ENCODE measurements around the gene ZC3H10.
A peak's percentile ranks its signal among the peaks of the same experiment; 100 is the strongest.

Gene ZC3H10

GRCh38 chr12:56154246-56154771 lies 36.2 kb downstream of the ZC3H10 start:
- TF ChIP-seq, protein P1, sequence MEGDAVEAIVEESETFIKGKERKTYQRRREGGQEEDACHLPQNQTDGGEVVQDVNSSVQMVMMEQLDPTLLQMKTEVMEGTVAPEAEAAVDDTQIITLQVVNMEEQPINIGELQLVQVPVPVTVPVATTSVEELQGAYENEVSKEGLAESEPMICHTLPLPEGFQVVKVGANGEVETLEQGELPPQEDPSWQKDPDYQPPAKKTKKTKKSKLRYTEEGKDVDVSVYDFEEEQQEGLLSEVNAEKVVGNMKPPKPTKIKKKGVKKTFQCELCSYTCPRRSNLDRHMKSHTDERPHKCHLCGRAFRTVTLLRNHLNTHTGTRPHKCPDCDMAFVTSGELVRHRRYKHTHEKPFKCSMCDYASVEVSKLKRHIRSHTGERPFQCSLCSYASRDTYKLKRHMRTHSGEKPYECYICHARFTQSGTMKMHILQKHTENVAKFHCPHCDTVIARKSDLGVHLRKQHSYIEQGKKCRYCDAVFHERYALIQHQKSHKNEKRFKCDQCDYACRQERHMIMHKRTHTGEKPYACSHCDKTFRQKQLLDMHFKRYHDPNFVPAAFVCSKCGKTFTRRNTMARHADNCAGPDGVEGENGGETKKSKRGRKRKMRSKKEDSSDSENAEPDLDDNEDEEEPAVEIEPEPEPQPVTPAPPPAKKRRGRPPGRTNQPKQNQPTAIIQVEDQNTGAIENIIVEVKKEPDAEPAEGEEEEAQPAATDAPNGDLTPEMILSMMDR (IDR thresholded peaks at IDR 0.05; ENCODE audit: low read depth, low read length), result no peak
- H3K4me3 ChIP-seq (replicated peaks in 1 of 2; ENCODE audit: low read depth in 2 of 2, low read length in 2 of 2), result no peak overlapping the region
- DNase-seq (ENCODE audit: low read depth in 2 of 2), result no peak

DNA sequence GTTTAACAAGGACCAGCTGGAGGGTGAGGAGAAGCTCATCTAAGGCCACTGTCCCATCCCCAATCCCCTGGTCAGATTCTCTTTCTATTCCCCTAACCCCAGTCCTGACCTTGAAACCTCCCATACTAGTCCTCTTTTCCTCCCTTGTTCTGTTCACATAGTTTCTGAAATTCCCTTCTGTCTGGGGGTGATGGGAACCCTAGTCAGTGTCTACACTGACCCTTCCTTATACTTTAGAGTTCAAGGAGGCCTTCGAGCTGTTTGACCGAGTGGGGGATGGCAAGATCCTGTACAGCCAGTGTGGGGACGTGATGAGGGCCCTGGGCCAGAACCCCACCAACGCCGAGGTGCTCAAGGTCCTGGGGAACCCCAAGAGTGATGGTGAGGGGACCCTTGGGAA lies 36.8 kb downstream of the ZC3H10 start:
- no peak overlapping the region for H3K4me3 ChIP-seq (replicated peaks in 1 of 2; ENCODE audit: low read depth in 2 of 2, low read length in 2 of 2)
- TF ChIP-seq, protein P1 (IDR thresholded peaks at IDR 0.05; ENCODE audit: low read depth, low read length), result no peak
- DNase-seq (ENCODE audit: low read depth in 2 of 2), result no peak

- H3K4me3 ChIP-seq (replicated peaks in 1 of 2; ENCODE audit: low read depth in 2 of 2, low read length in 2 of 2), result no peak overlapping the region
- TF ChIP-seq, protein P1 (IDR thresholded peaks at IDR 0.05; ENCODE audit: low read depth, low read length), result no peak
- no peak for DNase-seq (ENCODE audit: low read depth in 2 of 2)
Measured at GRCh38 chr12:56155256-56155845, 37.3 kb downstream of the ZC3H10 start.

GRCh38 chr12:56156464-56157200 lies 38.6 kb downstream of the ZC3H10 start:
- DNase-seq (ENCODE audit: low read depth in 2 of 2), result peak in 1 of 2 donors; percentile 58
- peak overlapping the region in 1 of 2 donors; percentile 98 for H3K4me3 ChIP-seq (replicated peaks in 1 of 2; ENCODE audit: low read depth in 2 of 2, low read length in 2 of 2)

DNA sequence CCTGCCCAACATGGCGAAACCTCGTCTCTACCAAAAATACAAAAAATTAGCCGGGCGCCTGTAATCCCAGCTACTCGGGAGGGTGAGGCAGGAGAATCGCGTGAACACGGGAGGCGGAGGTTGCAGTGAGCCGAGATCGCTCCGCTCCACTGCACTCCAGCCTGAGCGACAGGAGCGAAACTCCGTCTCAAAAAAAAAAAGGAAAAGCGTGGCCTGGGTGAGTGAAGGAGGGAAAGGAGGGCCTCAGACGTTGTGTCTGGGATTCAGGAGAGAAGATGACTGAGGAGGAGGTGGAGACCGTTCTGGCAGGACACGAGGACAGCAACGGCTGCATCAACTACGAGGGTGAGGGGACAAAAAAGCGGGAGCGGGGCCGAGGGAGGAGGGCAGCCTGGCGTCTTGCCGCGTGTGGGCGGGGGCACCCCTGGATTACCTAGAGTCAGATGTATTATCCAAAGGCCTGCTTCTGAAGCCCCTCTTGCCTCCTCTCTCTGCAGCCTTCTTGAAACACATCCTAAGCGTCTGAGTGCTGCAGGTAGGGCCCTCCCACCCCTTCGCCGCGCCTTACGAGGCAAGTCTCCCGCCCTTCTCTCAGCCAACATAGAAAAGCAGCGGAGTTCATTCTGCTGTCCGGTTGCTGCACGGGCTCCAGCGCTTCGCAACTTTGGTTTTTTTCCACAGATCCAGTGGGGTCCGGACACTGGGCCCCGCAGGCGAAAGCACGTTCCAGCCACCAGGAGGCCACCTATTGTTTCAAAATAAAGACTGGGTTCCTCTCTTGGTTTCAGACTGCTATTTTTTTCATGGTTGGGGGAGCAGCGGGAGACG lies 39.3 kb downstream of the ZC3H10 start:
- H3K4me3 ChIP-seq (replicated peaks in 1 of 2; ENCODE audit: low read depth in 2 of 2, low read length in 2 of 2), result peak overlapping the region; percentile 93 to 98
- peak; percentile 85 to 91 for DNase-seq (ENCODE audit: low read depth in 2 of 2)
- TF ChIP-seq, protein P1 (IDR thresholded peaks at IDR 0.05; ENCODE audit: low read depth, low read length), result peak; percentile 74

- DNase-seq (ENCODE audit: low read depth in 2 of 2), result peak; percentile 98 to 99
- H3K4me3 ChIP-seq (replicated peaks in 1 of 2; ENCODE audit: low read depth in 2 of 2, low read length in 2 of 2), result peak within 1 kb of the TSS; percentile 93 to 98
- TF ChIP-seq, protein P1 (IDR thresholded peaks at IDR 0.05; ENCODE audit: low read depth, low read length), result no peak
Measured at GRCh38 chr12:56158029-56158925, 40.2 kb downstream of the ZC3H10 start, which contains the start of gene MYL6. Gene MYL6, plus strand, starts transcription at chr12:56158359. Its CDS starts 43 bp downstream, at chr12:56158402.

All from cardiac fibroblast (primary cell).